Fibroblast of villous mesenchyme (primary cell): ENCODE data around the gene ARHGAP10. TPM values are rescaled to one million over a fixed set of nuclear protein-coding genes. Genes with fewer than 3 reads are reported as not detected.

Source experiments
- DNase-seq: peaks from one replicate; pipeline ENCODE4 v3.0.0-alpha.2; 2010; ENCODE audit warnings: low read depth
- H3K4me3 ChIP-seq: 2 replicates; pipeline ENCODE4 v1.5.1; 2011; ENCODE audit warnings: low read depth, mild to moderate bottlenecking, low read length
- total RNA-seq: library from RNA; depleted of rRNA; stranded (reverse); fragments of >200 nt; gene quantifications from 2 replicates; pipeline ENCODE4 v1.2.3, GENCODE V29; 2012
- TF ChIP-seq, protein P1 (sequence below): IDR thresholded peaks from 2 replicates; pipeline ENCODE4 v1.5.1; 2012; ENCODE audit warnings: low read depth, mild to moderate bottlenecking, low read length; ENCODE audit not compliant: insufficient read depth

The ARHGAP10 gene
- total RNA-seq, 1 donor, result 41.5 TPM

DNA sequence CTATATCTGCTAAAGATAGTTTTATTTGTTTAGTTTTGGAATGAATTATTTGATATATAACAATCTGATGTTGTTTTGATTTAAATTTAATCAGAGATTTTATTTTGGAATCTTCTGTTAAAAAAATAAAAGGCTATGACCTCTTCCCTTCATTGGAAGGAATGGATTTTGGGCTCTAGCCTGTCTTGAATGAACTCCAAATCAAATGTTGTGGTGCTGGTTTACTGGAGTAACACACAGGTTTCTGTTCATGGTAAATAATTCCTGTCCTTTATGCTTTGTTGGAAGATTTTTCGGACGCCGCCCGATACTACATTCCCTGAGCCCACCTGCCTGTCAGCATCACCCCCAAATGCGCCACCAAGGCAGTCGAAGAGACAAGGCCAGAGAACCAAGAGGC, 291.1 kb downstream of the ARHGAP10 start:
- H3K4me3 ChIP-seq, result no peak overlapping the region
- TF ChIP-seq, protein P1, sequence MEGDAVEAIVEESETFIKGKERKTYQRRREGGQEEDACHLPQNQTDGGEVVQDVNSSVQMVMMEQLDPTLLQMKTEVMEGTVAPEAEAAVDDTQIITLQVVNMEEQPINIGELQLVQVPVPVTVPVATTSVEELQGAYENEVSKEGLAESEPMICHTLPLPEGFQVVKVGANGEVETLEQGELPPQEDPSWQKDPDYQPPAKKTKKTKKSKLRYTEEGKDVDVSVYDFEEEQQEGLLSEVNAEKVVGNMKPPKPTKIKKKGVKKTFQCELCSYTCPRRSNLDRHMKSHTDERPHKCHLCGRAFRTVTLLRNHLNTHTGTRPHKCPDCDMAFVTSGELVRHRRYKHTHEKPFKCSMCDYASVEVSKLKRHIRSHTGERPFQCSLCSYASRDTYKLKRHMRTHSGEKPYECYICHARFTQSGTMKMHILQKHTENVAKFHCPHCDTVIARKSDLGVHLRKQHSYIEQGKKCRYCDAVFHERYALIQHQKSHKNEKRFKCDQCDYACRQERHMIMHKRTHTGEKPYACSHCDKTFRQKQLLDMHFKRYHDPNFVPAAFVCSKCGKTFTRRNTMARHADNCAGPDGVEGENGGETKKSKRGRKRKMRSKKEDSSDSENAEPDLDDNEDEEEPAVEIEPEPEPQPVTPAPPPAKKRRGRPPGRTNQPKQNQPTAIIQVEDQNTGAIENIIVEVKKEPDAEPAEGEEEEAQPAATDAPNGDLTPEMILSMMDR, result no peak

GRCh38 chr4:148023512-148024181, 291.8 kb downstream of the ARHGAP10 start:
- peak; percentile 39 for DNase-seq
- TF ChIP-seq, protein P1, result no peak
- H3K4me3 ChIP-seq, result no peak overlapping the region

More for the DNA sequence above, 291.1 kb downstream of the ARHGAP10 start:
- no peak for DNase-seq

GRCh38 chr4:148025981-148026380, 294.1 kb downstream of the ARHGAP10 start:
- peak; percentile 63 for DNase-seq
- TF ChIP-seq, protein P1, result no peak
- H3K4me3 ChIP-seq, result no peak overlapping the region

GRCh38 chr4:148027201-148027600, 295.3 kb downstream of the ARHGAP10 start:
- H3K4me3 ChIP-seq, result no peak overlapping the region
- DNase-seq, result no peak
- TF ChIP-seq, protein P1, result no peak

DNA sequence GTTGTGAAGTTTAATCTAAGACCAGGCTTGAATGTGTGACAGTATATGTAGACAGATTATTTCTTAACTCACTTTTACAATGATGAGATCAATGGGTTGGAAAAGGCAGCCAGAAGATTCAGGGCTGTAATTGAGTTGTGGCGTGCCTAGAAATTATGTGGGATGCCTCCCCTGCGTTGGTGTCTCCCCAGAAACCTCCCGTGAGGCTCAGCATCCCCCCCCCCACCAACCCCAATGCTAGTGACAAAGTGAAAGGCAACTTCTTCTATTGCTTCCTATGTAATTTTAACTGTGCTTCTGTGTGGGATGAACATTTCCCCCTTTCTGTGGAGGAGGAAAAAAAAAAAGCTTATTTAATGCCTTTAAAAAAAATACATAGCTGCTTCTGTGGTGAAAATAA, 297.9 kb downstream of the ARHGAP10 start:
- no peak overlapping the region for H3K4me3 ChIP-seq
- TF ChIP-seq, protein P1, result no peak
- no peak for DNase-seq

DNA sequence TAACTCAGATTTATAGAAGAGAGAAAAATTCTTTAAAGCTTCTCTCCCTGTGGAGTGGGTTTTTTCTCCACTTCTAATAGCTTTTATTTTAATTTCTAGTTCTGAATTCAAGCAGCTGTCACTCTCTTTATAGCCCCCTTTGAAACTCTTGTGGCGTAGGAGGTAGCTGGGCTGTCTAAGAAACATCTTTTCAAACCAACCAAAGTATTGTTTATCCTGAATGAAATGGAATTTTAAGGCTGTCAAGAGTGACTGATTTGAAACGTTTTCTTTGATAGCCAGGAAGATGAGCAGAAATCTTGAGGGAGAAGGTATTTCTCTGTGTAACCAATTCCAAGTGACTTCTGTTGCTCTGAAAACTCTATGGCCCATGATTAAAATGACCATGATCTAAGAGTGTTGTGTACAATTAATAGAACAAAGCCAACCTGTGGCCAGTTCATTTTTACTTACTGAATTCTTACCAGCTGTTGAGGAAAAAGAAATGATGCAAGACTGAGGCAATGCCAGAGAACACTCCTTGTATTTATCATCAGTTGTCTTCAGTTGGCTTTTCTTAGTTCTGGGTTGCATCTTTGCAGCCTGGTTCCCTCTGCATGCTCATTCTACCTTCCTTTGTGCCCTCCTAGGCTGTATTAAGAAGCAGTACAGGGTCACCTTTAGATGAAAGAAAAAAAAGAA, 298.4 kb downstream of the ARHGAP10 start:
- no peak overlapping the region for H3K4me3 ChIP-seq
- TF ChIP-seq, protein P1, result no peak
- peak; percentile 85 for DNase-seq
